HG02938 (cell line): ENCODE measurements around the gene MYH3.
"Not testable (repeated sequence)": the region's sequence is repeated elsewhere in the genome, so short reads cannot be mapped to it uniquely, and the experiment has no call there.

Experiments
- ATAC-seq: cut with Tn5 transposase; IDR thresholded peaks from one replicate; pipeline ENCODE4 v1.9.1; 2021; ENCODE audit warnings: mild to moderate bottlenecking, moderate library complexity; ENCODE audit not compliant: unreplicated experiment

MYH3 gene

GRCh38 chr17:10657148-10657547, at the start of gene MYH3:
Gene MYH3 (minus strand): TSS chr17:10657309. CDS start chr17:10655064, 2,245 bp downstream.
- no peak for ATAC-seq

DNA sequence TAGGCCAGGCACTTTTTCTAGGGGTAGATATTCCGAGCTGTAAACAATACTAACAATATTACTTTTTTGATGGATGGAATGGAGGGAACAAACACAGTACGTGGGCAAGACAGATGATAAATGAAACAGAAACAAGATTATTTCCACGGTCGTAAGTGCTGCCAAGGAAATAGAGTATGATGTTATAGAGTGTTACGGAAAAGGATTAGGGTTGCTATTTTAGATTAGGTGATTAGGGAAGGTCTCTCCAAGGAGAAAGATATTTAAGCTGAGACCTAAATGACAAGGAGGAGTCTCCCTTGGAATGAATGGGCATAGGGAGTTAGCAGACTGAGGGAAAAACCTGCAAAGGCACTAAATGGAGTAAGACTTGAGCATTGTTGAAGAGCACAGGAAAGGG, 48.6 kb upstream of the MYH3 start:
- ATAC-seq = no peak

DNA sequence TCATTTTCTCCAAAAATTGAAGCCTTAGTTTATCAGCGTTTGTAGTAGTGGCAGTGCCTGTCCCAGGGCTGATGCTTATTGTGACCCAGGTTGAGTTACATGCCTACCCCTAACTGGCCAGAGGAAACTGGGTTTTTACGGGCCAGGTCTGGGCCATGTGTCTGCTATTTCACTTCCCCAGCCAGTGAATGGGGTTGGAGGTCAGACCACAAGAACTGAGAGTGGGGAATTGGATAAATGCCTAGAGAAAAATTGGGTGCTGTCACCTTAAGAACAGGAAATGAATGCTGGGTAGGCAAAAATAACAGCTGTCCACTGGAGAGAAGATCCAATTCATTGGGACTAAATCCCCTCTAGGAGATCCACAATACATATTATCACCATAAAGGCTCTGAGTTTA, 45.5 kb upstream of the MYH3 start:
- ATAC-seq = no peak

- ATAC-seq = no peak
These were observed 42.7 kb upstream of the MYH3 start for GRCh38 chr17:10699856-10700255.

DNA sequence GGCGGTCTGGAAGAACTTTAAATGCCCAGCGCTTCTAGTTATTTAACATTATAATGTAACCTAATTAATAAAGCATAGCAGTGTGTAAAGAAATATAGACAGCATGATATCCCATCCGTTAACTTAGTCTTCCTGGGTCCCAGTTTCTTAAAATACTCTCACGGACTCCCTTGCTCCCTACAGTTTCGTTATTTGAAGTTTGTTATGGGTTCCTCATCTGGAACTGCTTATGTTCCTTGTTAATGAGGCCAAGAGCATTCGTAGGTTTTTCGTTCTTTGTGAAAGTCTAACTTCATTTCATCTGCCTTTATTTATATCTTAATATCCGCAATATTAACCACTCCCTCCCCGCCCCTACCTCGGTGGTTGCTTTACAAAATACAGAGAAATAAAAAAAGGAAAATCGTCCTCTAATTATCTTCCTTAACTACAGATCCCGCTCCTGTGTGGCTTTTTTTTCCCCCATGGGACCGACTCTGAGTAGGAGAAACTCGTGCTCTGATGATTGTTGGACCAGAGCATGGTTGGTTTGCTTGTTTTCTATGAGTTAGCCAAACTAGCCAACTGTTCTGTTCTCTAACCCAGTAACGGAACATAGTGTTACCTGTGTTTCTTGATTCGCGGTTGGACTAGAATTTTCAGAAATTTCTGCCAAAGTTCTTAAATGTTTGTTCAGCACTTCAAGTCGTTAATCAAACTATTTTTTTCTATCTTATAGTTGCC, 41.1 kb upstream of the MYH3 start:
- ATAC-seq = no peak

DNA sequence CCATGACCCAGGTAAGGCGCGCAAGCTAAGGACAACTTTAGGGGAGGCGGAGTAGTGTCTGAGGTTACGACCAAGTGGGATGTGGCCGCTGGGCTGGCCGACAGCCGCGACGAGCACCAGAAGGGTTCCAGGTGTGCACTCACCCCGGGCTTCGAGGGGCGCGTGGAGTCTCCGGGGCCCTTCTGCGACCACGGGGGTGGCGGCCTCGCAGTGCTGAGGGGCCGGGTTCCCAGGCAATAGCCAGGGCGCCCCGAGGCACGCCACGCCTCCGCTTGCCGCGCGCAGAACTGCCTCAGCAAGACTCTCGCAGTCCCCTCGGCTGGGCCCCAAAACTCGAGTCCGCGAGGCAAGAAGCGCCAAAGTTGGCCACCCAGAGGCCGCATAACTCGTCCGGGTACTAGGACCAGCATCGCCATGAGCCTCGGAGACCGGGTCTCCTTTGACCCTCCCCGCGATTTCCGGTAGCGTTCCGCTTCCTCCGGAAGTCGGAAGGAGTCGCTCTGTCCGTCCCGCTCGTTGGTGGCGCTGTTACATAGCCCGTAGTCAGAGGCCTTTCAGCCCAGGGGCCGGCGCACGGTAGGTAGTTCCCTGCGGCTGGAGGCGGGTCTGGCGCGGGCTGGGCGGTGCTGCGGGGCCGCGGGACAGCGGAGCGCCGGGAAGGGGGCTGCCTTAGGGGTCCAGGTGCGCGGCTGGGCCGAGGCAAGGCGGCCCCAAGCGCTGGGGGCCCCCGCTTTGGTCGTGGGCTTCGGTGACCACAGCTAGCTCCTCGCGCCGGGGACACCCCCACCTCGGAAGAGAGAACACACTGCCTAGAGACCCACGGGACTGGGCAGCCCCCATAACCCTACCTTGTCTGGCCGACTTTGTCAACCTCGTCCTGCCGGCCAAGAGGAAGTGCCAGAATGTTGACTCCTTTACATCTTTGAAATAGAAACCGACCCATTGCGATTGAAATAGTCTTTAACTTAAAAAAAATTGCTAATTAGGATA, 40.3 kb upstream of the MYH3 start, which contains the start of the genes ADPRM and SCO1:
Gene ADPRM (plus strand): TSS at position 503 of the 990 bp plus-strand sequence. CDS start 7,333 bp downstream, outside the sequence.
Gene SCO1 (minus strand): TSS at position 442 of the 990 bp plus-strand sequence. CDS start 26 bp downstream, at position 416.
- ATAC-seq = peak; percentile 96

GRCh38 chr17:10695875-10696407, 38.8 kb upstream of the MYH3 start:
- not testable (repeated sequence) for ATAC-seq

DNA sequence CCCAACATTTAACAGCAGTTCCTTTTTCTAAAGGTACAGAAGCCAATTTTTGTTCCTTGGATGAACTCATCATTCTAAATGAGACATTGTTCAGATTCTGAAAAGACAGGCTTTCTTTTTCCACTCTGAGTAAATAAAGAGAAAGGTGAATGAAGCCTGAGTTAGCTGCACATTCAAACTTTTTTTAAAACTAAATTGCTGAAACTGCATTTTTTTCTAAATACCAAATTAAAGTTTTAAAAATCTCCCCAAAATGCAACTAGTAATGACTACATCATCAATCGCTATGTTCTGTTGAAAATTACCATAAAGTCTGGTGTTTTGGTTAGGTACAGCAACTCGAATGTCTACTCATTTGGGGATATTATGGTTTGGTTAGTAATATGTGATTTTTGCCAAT, 30.4 kb upstream of the MYH3 start:
- ATAC-seq = no peak

DNA sequence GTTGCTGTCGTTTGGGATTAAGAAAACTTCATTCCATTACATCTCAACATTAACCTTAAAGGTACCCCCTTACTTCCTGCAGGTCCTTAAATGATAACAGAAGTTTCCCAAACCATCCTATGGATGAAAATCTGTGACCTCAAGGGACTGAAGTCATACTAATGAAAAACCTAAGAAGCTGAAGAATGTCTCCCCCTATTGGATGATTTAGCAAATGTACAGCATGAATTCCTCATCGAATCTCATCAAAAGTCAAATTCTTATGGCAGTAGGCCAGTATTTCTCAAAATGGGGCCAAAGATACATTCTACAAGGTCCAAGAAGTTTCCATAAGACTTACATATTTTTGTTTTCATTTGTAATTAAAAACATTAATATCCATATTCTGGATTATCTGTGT, 26.7 kb upstream of the MYH3 start:
- no peak for ATAC-seq

- no peak for ATAC-seq
These were observed 24.8 kb upstream of the MYH3 start for GRCh38 chr17:10681866-10682446.

GRCh38 chr17:10674704-10675103, 17.6 kb upstream of the MYH3 start:
- ATAC-seq = no peak

DNA sequence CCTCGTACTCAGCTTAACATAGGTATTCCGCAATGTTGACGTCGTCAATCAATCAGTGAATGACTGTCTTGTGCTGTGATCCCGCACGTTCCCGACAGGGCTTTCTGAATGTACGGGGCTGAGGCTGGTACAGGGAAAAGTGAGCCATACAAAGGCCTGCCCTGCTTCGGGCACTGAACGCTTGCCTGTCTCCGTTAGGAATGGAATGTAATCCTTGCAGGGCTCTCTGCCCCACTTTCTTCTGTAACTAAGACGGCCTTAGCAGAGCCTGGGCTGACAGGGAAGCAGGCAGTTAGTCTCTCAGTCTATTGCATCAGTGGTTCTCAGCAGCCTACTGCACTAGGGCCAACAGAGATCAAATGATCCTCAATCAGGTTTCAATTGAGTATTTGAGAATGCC, 16.2 kb upstream of the MYH3 start:
- ATAC-seq = no peak

GRCh38 chr17:10668775-10669174, 11.7 kb upstream of the MYH3 start:
- no peak for ATAC-seq

GRCh38 chr17:10666906-10667305, 9.8 kb upstream of the MYH3 start:
- ATAC-seq = no peak

- ATAC-seq = no peak
These were observed 7.5 kb upstream of the MYH3 start for GRCh38 chr17:10664571-10664970.

DNA sequence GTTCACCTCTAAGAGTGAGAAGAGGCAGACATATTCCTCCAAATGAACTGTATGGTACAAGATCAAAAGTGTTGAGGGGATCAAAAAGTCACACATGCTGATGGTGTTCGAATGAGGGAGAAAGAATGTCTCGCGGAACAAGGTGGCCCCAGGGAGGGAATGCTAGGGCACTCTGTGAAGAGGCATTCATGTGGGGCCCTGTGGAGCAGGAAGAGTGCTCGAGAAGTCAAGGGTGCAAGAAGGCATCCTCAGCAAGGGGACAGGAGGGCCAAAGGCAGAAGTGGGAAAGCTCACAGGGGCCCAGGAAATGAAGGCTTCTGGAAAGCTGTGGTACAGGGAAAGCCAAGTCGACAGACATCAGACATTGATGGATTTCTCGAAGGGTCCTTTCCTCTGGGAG, 6.1 kb upstream of the MYH3 start:
- no peak for ATAC-seq

GRCh38 chr17:10661437-10661836, 4.3 kb upstream of the MYH3 start:
- no peak for ATAC-seq

DNA sequence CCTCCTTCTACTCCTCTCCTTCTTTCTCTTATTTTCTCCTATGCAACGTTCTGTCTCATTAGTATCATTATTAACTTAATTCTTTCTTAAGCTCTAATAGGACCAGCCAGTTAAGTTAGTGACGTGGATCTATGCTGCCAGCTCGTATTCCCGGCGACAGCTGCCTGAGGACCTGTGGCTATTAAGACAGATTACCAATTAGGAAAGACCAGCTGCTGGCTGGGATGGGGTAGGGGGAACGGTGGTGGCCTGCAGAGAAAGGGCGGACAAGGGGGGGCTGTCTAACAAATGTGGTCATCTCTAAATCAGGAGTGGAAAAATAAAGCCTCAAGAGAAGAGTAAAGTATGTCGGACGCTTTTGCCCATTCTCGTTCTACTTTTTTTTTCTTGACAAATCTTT, 770 bp upstream of the MYH3 start:
- no peak for ATAC-seq

DNA sequence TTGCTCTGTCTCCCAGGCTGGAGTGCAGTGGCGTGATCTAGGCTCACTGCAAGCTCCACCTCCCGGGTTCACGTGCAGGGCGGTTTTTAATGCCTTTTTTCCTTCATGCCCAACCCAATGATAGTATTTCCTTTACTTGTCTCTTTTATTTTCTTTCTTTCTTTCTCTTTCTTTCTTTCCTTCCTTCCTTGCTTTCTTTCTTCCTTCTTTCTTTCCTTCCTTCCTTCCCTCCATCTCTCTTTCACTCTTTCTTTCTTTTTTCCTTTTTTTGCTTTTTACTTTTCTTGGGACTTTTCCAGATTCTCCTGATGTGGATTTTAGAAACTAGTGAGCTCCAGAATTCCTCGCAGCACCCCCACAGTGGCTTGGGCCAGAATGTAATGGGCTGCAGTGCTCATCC, 3.1 kb downstream of the MYH3 start:
- no peak for ATAC-seq

GRCh38 chr17:10652984-10653659, 4.0 kb downstream of the MYH3 start:
- ATAC-seq = no peak

DNA sequence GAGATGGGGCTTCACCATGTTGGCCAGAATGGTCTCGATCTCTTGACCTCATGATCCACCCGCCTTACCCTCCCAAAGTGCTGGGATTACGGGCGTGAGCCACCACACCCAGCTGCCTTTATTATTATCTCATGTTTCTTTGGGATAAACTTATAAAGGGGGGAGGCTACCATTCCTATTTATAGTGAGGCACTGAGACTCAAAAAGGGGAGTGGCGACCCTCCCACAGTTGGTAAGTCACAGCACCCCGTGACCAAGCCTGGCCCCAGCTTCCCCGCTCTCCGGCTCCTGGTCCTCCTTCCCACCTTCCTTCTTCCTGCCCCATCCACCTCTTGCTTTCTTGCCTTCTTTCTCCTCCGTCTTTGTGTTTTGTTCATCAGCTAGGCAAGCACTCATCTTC, 5.2 kb downstream of the MYH3 start:
- no peak for ATAC-seq
